ENCODE results near the gene MFSD6.
"Not testable (repeated sequence)": the region's sequence is repeated elsewhere in the genome, so short reads cannot be mapped to it uniquely, and the experiment has no call there.

MFSD6 gene

GRCh38 chr2:190501702-190502407 lies 93.7 kb downstream of the MFSD6 start:
- DNase-seq (ENCODE audit: insufficient read length, low spot score): no peak
- TF ChIP-seq CTCF (IDR thresholded peaks at IDR 0.05; ENCODE audit: insufficient read depth, missing control alignments): no peak
- FAIRE-seq: no peak

- TF ChIP-seq CTCF (IDR thresholded peaks at IDR 0.05; ENCODE audit: insufficient read depth, missing control alignments): no peak
- no peak for DNase-seq (ENCODE audit: insufficient read length, low spot score)
- no peak for FAIRE-seq
These were observed 94.9 kb downstream of the MFSD6 start for GRCh38 chr2:190503088-190503487.

- no peak for DNase-seq (ENCODE audit: insufficient read length, low spot score)
- no peak for FAIRE-seq
- TF ChIP-seq CTCF (IDR thresholded peaks at IDR 0.05; ENCODE audit: insufficient read depth, missing control alignments): no peak
These were observed 96.8 kb downstream of the MFSD6 start for GRCh38 chr2:190504912-190505311.

- TF ChIP-seq CTCF (IDR thresholded peaks at IDR 0.05; ENCODE audit: insufficient read depth, missing control alignments): no peak
- no peak for DNase-seq (ENCODE audit: insufficient read length, low spot score)
These were observed 97.5 kb downstream of the MFSD6 start for GRCh38 chr2:190505696-190506095.

GRCh38 chr2:190506666-190507065 lies 98.5 kb downstream of the MFSD6 start:
- no peak for FAIRE-seq
- TF ChIP-seq CTCF (IDR thresholded peaks at IDR 0.05; ENCODE audit: insufficient read depth, missing control alignments): no peak
- DNase-seq (ENCODE audit: insufficient read length, low spot score): no peak

More at GRCh38 chr2:190505696-190506095, 97.5 kb downstream of the MFSD6 start:
- no peak for FAIRE-seq

- FAIRE-seq: no peak
- TF ChIP-seq CTCF (IDR thresholded peaks at IDR 0.05; ENCODE audit: insufficient read depth, missing control alignments): no peak
- DNase-seq (ENCODE audit: insufficient read length, low spot score): no peak
These were observed 99.0 kb downstream of the MFSD6 start for GRCh38 chr2:190507135-190507534.

- not testable (repeated sequence) for DNase-seq (ENCODE audit: insufficient read length, low spot score); FAIRE-seq
These were observed 101.7 kb downstream of the MFSD6 start for GRCh38 chr2:190509895-190510294.

Data from D721Med (cell line).